Neural cell (in vitro differentiated cells): ENCODE results near the gene CDH4.

Experiments
- EP300 ChIP-seq: fragments of 450-650 bp; conservative IDR thresholded peaks from 2 replicates; pipeline ENCODE4 v1.6.1; 2014; ENCODE audit warnings: antibody characterized with exemption, mild to moderate bottlenecking, moderate library complexity; ENCODE audit not compliant: poor library complexity, severe bottlenecking
- POLR2AphosphoS5 ChIP-seq: IDR thresholded peaks from 2 replicates; pipeline ENCODE4 v1.6.1; 2012
- RAD21 ChIP-seq: fragments of 450-650 bp; conservative IDR thresholded peaks from 2 replicates; pipeline ENCODE4 v1.6.1; 2014; ENCODE audit warnings: antibody characterized with exemption, mild to moderate bottlenecking, moderate library complexity
- SMC3 ChIP-seq: fragments of 450-650 bp; conservative IDR thresholded peaks from 2 replicates; pipeline ENCODE4 v1.6.1; 2014; ENCODE audit warnings: antibody characterized with exemption, mild to moderate bottlenecking, moderate library complexity; ENCODE audit not compliant: poor library complexity
- TAF1 ChIP-seq: IDR thresholded peaks from 2 replicates; pipeline ENCODE4 v1.6.1; 2012; ENCODE audit warnings: low read depth
- TF ChIP-seq, protein P1 (sequence below): fragments of 450-650 bp; IDR thresholded peaks from 2 replicates; pipeline ENCODE4 v1.5.1; 2014; ENCODE audit warnings: antibody characterized with exemption, mild to moderate bottlenecking, moderate library complexity; ENCODE audit not compliant: poor library complexity, severe bottlenecking
- TF ChIP-seq, protein P2 (sequence below): IDR thresholded peaks from 2 replicates; pipeline ENCODE4 v1.6.1; 2012; ENCODE audit warnings: borderline replicate concordance

DNA sequence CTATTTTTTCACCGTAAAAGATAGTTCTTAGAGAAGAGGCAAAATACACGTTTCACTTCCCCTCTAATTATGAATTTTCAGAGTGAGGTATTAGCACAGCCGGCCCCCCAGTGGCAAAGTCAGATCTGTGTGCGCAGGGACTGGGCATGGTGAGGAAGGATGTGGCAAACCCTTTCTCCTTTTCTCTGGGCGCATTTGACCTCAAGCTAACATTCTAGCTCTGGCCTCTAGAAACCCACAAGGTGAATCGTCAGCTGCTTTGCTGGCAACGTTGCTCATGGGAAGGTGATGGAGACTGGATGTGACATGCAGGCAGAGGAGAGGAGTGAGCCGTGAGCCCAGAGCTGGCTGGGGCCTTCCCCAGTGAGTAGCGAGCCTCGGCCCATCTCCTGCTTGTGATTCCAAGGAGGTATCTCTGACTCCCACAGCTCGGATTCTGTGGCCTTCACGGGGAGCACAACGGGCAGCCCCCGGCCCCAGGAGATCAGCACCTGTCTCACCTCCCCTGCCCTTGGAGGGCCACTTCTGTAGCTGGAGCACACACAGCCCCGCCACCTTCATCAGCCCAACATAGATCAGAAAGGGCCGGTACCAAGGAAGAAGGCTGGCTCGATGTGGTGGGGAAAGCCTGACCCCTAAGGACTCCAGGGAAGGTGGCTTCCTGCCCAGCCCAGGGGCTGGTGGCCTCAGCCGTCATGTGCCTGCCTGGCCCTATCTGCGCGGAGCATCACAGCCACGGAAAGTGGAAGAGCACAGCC is 660.8 kb downstream of the CDH4 start:
- TF ChIP-seq RAD21 = no peak
- TF ChIP-seq, protein P1, sequence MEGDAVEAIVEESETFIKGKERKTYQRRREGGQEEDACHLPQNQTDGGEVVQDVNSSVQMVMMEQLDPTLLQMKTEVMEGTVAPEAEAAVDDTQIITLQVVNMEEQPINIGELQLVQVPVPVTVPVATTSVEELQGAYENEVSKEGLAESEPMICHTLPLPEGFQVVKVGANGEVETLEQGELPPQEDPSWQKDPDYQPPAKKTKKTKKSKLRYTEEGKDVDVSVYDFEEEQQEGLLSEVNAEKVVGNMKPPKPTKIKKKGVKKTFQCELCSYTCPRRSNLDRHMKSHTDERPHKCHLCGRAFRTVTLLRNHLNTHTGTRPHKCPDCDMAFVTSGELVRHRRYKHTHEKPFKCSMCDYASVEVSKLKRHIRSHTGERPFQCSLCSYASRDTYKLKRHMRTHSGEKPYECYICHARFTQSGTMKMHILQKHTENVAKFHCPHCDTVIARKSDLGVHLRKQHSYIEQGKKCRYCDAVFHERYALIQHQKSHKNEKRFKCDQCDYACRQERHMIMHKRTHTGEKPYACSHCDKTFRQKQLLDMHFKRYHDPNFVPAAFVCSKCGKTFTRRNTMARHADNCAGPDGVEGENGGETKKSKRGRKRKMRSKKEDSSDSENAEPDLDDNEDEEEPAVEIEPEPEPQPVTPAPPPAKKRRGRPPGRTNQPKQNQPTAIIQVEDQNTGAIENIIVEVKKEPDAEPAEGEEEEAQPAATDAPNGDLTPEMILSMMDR = no peak
- no peak for TF ChIP-seq TAF1
- TF ChIP-seq POLR2AphosphoS5 = no peak
- no peak for TF ChIP-seq EP300
- TF ChIP-seq SMC3 = no peak
- TF ChIP-seq, protein P2, sequence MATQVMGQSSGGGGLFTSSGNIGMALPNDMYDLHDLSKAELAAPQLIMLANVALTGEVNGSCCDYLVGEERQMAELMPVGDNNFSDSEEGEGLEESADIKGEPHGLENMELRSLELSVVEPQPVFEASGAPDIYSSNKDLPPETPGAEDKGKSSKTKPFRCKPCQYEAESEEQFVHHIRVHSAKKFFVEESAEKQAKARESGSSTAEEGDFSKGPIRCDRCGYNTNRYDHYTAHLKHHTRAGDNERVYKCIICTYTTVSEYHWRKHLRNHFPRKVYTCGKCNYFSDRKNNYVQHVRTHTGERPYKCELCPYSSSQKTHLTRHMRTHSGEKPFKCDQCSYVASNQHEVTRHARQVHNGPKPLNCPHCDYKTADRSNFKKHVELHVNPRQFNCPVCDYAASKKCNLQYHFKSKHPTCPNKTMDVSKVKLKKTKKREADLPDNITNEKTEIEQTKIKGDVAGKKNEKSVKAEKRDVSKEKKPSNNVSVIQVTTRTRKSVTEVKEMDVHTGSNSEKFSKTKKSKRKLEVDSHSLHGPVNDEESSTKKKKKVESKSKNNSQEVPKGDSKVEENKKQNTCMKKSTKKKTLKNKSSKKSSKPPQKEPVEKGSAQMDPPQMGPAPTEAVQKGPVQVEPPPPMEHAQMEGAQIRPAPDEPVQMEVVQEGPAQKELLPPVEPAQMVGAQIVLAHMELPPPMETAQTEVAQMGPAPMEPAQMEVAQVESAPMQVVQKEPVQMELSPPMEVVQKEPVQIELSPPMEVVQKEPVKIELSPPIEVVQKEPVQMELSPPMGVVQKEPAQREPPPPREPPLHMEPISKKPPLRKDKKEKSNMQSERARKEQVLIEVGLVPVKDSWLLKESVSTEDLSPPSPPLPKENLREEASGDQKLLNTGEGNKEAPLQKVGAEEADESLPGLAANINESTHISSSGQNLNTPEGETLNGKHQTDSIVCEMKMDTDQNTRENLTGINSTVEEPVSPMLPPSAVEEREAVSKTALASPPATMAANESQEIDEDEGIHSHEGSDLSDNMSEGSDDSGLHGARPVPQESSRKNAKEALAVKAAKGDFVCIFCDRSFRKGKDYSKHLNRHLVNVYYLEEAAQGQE = no peak
